ENCODE results near the gene NPPA.

DNA sequence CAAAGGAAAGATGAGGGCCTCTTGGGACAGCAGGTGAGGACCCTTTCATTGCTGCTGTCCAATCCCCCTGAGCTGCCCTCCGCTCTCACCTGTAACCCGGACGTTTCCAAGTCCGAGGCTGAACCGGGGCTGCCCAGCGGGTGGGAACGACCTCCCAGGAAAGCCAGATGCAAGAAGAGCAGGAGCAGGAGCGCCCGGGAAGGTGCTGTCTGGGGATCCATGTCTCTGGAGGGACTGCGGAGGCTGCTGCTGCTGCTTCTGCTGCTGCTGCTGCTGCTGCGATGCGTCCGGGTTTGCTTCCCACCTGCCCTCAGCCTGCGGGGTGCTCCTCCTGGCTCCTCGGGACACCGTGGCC lies 11.0 kb upstream of the NPPA start, which contains the start of gene NPPB:
- no peak for TF ChIP-seq POLR2AphosphoS5 (IDR thresholded peaks at IDR 0.05)
- TF ChIP-seq, protein P1, sequence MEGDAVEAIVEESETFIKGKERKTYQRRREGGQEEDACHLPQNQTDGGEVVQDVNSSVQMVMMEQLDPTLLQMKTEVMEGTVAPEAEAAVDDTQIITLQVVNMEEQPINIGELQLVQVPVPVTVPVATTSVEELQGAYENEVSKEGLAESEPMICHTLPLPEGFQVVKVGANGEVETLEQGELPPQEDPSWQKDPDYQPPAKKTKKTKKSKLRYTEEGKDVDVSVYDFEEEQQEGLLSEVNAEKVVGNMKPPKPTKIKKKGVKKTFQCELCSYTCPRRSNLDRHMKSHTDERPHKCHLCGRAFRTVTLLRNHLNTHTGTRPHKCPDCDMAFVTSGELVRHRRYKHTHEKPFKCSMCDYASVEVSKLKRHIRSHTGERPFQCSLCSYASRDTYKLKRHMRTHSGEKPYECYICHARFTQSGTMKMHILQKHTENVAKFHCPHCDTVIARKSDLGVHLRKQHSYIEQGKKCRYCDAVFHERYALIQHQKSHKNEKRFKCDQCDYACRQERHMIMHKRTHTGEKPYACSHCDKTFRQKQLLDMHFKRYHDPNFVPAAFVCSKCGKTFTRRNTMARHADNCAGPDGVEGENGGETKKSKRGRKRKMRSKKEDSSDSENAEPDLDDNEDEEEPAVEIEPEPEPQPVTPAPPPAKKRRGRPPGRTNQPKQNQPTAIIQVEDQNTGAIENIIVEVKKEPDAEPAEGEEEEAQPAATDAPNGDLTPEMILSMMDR (IDR thresholded peaks at IDR 0.05): no peak
- no peak for TF ChIP-seq POLR2A (IDR thresholded peaks at IDR 0.05)
